GM18861 (cell line): ENCODE measurements around the gene ETV1.
"Not testable (repeated sequence)": the region's sequence is repeated elsewhere in the genome, so short reads cannot be mapped to it uniquely, and the experiment has no call there.

ENCODE experiments used
- ATAC-seq: cut with Tn5 transposase; IDR thresholded peaks from one replicate; pipeline ENCODE4 v1.9.1; 2021; ENCODE audit not compliant: unreplicated experiment

The ETV1 gene

GRCh38 chr7:13933091-13933490 is 56.4 kb downstream of the ETV1 start:
- ATAC-seq, result no peak

GRCh38 chr7:13932131-13932530 is 57.3 kb downstream of the ETV1 start:
- no peak for ATAC-seq

GRCh38 chr7:13921062-13921461 is 68.4 kb downstream of the ETV1 start:
- ATAC-seq, result no peak

- ATAC-seq, result no peak
These were observed 69.3 kb downstream of the ETV1 start for GRCh38 chr7:13920053-13920697.

- not testable (repeated sequence) for ATAC-seq
These were observed 71.1 kb downstream of the ETV1 start for GRCh38 chr7:13918333-13918732.

- not testable (repeated sequence) for ATAC-seq
These were observed 72.4 kb downstream of the ETV1 start for GRCh38 chr7:13917103-13917502.

GRCh38 chr7:13915891-13916290 is 73.6 kb downstream of the ETV1 start:
- no peak for ATAC-seq

- no peak for ATAC-seq
These were observed 76.7 kb downstream of the ETV1 start for GRCh38 chr7:13912715-13913278.

GRCh38 chr7:13911909-13912308 is 77.6 kb downstream of the ETV1 start:
- ATAC-seq, result no peak

- no peak for ATAC-seq
These were observed 78.5 kb downstream of the ETV1 start for GRCh38 chr7:13910805-13911551.

GRCh38 chr7:13908667-13909397 is 80.6 kb downstream of the ETV1 start:
- no peak for ATAC-seq

GRCh38 chr7:13907831-13908230 is 81.6 kb downstream of the ETV1 start:
- no peak for ATAC-seq

- no peak for ATAC-seq
These were observed 84.8 kb downstream of the ETV1 start for GRCh38 chr7:13904689-13905088.

- ATAC-seq, result no peak
These were observed 85.5 kb downstream of the ETV1 start for GRCh38 chr7:13904007-13904406.

- ATAC-seq, result no peak
These were observed 87.9 kb downstream of the ETV1 start for GRCh38 chr7:13901577-13901976.

GRCh38 chr7:13898957-13899670 is 90.4 kb downstream of the ETV1 start:
- ATAC-seq, result no peak

GRCh38 chr7:13897819-13898218 is 91.6 kb downstream of the ETV1 start:
- no peak for ATAC-seq

GRCh38 chr7:13894954-13895353 is 94.5 kb downstream of the ETV1 start:
- no peak for ATAC-seq

- no peak for ATAC-seq
These were observed 95.1 kb downstream of the ETV1 start for GRCh38 chr7:13894377-13894776.

GRCh38 chr7:13890793-13891192 is 98.7 kb downstream of the ETV1 start:
- no peak for ATAC-seq

GRCh38 chr7:13886356-13886755 is 103.1 kb downstream of the ETV1 start:
- ATAC-seq, result no peak
